ENCODE measurements around the gene CRHR2. TPM values are rescaled to one million over a fixed set of nuclear protein-coding genes. Genes with fewer than 3 reads are reported as not detected.

The CRHR2 gene
- total RNA-seq, 2 experiments from 2014 or later = not detected

DNA sequence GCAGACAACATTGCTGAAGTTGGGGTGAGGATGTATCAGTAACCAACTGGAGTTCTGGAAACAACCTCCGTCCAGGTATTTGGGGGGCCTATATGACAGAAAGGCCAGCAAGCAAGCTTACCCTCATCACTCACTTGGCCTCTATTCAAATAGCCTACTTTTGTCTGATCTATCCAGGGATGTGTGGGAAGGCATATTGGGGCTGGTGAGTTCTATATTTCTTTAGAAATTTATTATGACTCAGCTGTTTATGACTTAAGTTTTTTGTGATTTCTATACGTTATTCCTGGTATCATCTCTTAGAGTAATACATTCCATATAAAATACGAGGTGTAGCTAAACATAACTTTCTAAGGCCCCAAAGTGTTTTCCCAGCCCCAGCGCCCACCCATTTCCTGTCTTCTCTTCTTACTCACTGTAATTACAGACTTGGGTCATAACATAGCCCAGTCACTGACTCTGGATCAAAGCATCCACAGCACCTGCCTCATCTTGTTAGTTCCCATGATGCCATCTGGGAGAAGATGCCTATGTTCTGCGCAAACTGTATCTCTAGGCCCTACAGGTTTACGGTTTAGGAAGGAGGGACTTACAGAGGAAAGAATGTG is 69.5 kb downstream of the CRHR2 start:
- Mint-ChIP-seq H3K4me1 (peaks cover 46% of the 10 kb centered on the region), H3K9me3 (ENCODE audit: low read depth) (no peaks in the 10 kb centered on the region), H3K27ac (peak overlapping the region; percentile 81), H3K36me3 (ENCODE audit: low read depth) (peaks cover 84% of the 10 kb centered on the region), H3K27me3 (no peaks in the 10 kb centered on the region), H3K4me3 (no peak overlapping the region)
- DNase-seq (peak; percentile 64), ATAC-seq (peak; percentile 82)
- ChIA-PET POLR2A (interaction anchor here (0.6 to 2.5 kb wide), 3 partner anchors 14 to 475 kb away, joined by 3 to 11 read pairs (median 3); partner anchors contain the start of gene CRHR2), CTCF (interaction anchor here (1.6 kb wide), 1 partner anchor 15 kb away, joined by 4 read pairs; no protein-coding TSS in a partner anchor)
- intact Hi-C loops (cut with DNase I, micrococcal nuclease) = loop anchor here (1.0 to 2.0 kb wide), 4 partner anchors 9 to 16 kb away; no protein-coding TSS in a partner anchor

DNA sequence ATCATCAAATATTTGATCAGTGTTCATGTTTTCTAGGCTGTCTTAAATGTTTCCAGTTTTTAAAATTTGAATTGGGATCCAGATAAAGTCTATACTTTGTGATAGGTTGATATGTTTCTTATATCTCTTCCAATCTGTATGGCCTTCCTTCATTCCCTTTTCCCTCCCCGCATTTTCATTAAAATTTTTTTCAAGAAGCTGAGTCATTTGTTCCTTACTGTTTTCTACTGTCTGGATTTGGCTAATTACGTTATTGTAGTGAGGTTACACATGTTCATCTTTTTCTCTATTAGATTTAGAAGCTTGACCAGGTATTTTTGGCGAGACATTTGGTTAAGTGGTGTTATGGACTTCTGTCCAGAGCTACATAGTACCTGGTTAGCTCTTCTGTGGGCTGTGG is 76.4 kb downstream of the CRHR2 start:
- intact Hi-C loops (cut with DNase I, micrococcal nuclease) = no loop called here
- no peak overlapping the region for H3K4me3 Mint-ChIP-seq
- ChIA-PET CTCF (interaction anchor here (0.7 to 1.3 kb wide), 2 partner anchors 134 to 346 kb away, joined by 4 to 5 read pairs; no protein-coding TSS in a partner anchor), POLR2A (no interaction called here)
- no peaks in the 10 kb centered on the region for H3K27me3 Mint-ChIP-seq
- H3K27ac Mint-ChIP-seq = peak overlapping the region; percentile 58
- H3K4me1 Mint-ChIP-seq = peaks cover 50% of the 10 kb centered on the region
- DNase-seq (no peak), ATAC-seq (no peak)
- peaks cover 76% of the 10 kb centered on the region for H3K36me3 Mint-ChIP-seq (ENCODE audit: low read depth)
- H3K9me3 Mint-ChIP-seq (ENCODE audit: low read depth) = no peaks in the 10 kb centered on the region

DNA sequence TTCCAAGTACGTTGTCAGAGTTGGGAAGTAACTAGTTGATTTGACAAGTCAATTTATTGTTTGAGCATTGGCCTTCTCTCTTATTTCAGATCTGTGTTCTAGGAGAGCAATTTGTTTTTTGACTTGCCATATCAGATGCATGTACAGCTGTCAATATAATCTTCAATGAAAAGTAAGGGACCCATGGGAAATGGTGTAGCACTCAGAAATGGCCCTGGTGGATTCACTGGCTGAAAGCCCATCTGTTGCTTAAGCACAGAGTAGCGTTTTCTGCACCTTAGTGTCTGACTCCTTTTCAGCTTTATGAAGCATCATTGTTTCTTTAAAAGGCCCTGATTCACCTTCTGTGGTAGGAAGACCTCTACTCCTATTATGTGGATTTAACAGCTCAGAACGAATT is 77.4 kb downstream of the CRHR2 start:
- Mint-ChIP-seq H3K36me3 (ENCODE audit: low read depth) (peaks cover 80% of the 10 kb centered on the region), H3K4me1 (peaks cover 46% of the 10 kb centered on the region), H3K27ac (no peak overlapping the region), H3K9me3 (ENCODE audit: low read depth) (no peaks in the 10 kb centered on the region), H3K27me3 (no peaks in the 10 kb centered on the region), H3K4me3 (no peak overlapping the region)
- ChIA-PET CTCF (interaction anchor here (1.0 to 1.3 kb wide), 2 partner anchors 11 to 135 kb away, joined by 3 to 5 read pairs; no protein-coding TSS in a partner anchor), POLR2A (interaction anchor here (0.6 to 0.7 kb wide), 3 partner anchors 9 to 721 kb away, joined by 3 to 4 read pairs (median 3); partner anchors contain the start of gene CRHR2)
- no peak for ATAC-seq
- no peak for DNase-seq
- intact Hi-C loops (cut with DNase I, micrococcal nuclease) = no loop called here

Other genes with a start within 250 kb of the CRHR2 start
- 10 to 100 TPM; 10.8 to 11.0 TPM for gene NOD1, start 203.7 kb downstream of the CRHR2 start, total RNA-seq
- 10 to 100 TPM; 48.8 to 76.8 TPM for gene GGCT, start 177.6 kb downstream of the CRHR2 start, total RNA-seq
- 100 to 1,000 TPM; 391 to 439 TPM for gene GARS1, start 87.6 kb downstream of the CRHR2 start, total RNA-seq
- under 1 TPM; 0.07 to 0.09 TPM for gene INMT, start 69.7 kb upstream of the CRHR2 start, total RNA-seq
- 1 to 10 TPM; 1.4 to 1.7 TPM for gene MINDY4, start 89.0 kb upstream of the CRHR2 start, total RNA-seq
- under 1 TPM; 0.16 to 0.25 TPM for gene AQP1, start 229.4 kb upstream of the CRHR2 start, total RNA-seq